ENCODE data around the gene ZBTB44. TPM values are rescaled to one million over a fixed set of nuclear protein-coding genes. Genes with fewer than 3 reads are reported as not detected.

The ZBTB44 gene
- total RNA-seq, 5 donors from 2014 or later (not counting 1 experiment from before 2014, with no cell fraction given): 48.4 to 68.1 (median 65.2) TPM

DNA sequence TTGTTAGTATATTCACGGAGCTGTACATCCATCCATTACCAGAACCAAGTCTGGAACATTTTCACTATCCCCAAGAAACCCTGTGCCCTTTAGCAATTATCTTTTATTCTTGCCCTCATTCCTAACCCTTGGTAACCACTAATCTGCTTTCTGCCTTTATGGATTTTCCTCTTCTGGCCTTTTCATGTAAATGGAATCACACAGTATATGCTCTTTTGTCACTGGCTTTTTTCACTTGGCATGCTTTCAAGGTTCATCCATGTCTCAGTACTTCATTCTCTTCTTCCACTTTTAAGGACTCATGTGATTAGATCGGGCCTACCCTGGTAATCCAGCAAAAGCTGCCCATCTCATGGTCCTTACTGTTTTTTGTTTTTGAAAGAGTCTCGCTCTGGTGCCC, 11.0 kb upstream of the ZBTB44 start:
- no peak for ATAC-seq (replicated peaks in 1 of 4)

DNA sequence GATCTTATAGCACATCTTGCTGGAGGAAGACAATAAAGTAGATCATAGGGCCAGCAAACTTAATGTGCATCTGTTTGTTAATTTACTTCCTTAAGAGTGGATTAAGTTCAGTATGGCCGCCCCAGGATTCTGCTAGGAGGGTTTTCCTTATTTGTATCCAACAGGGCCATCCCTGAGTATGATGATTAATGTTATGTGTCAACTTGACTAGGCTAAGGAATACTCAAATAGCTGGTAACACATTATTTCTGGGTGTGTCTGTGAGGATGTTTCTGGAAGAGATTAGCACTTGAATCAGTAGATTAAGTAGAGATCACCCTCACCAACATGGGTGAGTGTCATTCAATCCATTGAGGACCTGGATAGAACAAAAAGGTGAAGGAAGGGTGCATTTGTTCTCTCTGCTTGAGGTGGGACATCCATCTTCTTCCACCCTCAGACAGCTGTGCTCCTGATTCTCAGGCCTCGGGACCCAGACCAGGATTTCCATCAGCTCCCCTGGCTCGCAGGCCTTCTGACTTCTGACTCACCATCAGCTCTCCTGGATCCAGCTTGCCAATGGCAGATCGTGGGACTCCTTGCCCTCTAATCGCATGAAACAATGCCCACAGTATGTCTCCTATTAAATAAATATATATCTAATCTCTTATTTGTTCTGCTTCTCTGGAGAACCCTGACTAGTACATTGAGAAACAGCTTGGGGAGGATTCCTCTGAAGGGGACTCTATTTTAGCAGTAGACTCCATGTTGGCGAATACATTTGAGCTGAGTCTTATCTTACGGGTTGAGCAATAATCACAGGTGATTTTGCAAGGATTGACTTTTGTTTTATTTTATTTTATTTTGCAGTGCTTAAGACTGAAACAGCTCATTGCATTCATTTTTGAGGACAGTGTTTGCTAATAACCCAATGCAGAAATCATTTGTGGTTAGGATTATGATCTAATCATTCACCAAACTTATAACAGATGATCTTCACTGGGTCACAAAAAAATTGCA, 9.0 kb upstream of the ZBTB44 start:
- Mint-ChIP-seq H3K9me3 (peaks cover 0 to 16% (median 9%) of the 10 kb centered on the region in 3 donors), H3K27ac (no peak overlapping the region), H3K4me1 (no peaks in the 10 kb centered on the region)

More for the DNA sequence above, 11.0 kb upstream of the ZBTB44 start:
- Mint-ChIP-seq H3K4me3 (no peak overlapping the region), H3K27me3 (no peaks in the 10 kb centered on the region), H3K4me1 (no peaks in the 10 kb centered on the region), H3K9me3 (peaks cover 0 to 16% (median 9%) of the 10 kb centered on the region in 3 donors), H3K36me3 (peaks cover 24% of the 10 kb centered on the region), H3K27ac (no peak overlapping the region)
- H3K27ac ChIP-seq (ENCODE audit: low read length): no peak overlapping the region
- peaks cover 0 to 3% of the 10 kb centered on the region in 2 donors for H3K36me3 ChIP-seq (ENCODE audit: control insufficient read depth in 2 of 2, extremely low read depth in 1 of 2, insufficient read depth in 1 of 2, low read length in 1 of 2)
- H3K4me1 ChIP-seq (ENCODE audit: control insufficient read depth in 1 of 2, extremely low read depth in 1 of 2, insufficient read depth in 2 of 2, low read length in 2 of 2): no peaks in the 10 kb centered on the region
- CTCF ChIA-PET: no interaction called here
- H3K4me3 ChIP-seq (ENCODE audit: control insufficient read depth in 1 of 2, extremely low read depth in 1 of 2, low read length in 1 of 2): no peak overlapping the region
- POLR2A ChIA-PET: no interaction called here
- WGBS (ENCODE audit: insufficient coverage): no CpG with 5 or more reads among the region's 3 CpGs
- H3K9me3 ChIP-seq: peaks cover 2% of the 10 kb centered on the region
- H3K27me3 ChIP-seq (replicated peaks in 1 of 2; ENCODE audit: control insufficient read depth in 2 of 2, extremely low read depth in 1 of 2, insufficient read depth in 2 of 2, low read length in 1 of 2): no peaks in the 10 kb centered on the region
- DNase-seq: no peak

DNA sequence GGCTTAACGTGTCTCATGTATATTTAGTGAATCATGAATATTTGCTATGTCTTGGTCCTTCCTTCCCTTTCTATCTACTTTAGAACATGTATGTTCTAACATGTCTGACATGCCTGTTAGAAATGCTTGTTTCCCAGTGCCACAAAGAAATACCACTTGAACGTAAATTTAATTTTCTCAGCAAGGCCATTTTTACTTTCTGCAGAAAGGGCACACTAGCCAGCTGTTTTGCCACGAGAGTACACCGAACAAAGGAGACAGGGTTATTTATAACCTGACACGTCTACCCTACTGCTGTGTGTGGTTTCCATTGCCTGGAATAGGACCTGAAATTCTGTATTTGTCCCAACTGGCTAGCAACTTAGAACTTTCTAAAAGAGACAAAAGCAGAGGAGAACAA, 7.4 kb upstream of the ZBTB44 start:
- H3K27me3 Mint-ChIP-seq: no peaks in the 10 kb centered on the region
- H3K4me3 ChIP-seq (ENCODE audit: control insufficient read depth in 1 of 2, extremely low read depth in 1 of 2, low read length in 1 of 2): no peak overlapping the region
- CTCF ChIA-PET: no interaction called here
- H3K36me3 ChIP-seq (ENCODE audit: control insufficient read depth in 2 of 2, extremely low read depth in 1 of 2, insufficient read depth in 1 of 2, low read length in 1 of 2): no peaks in the 10 kb centered on the region
- H3K4me3 Mint-ChIP-seq: no peak overlapping the region
- DNase-seq (no peak), ATAC-seq (replicated peaks in 1 of 4) (no peak)
- peaks cover 0 to 16% (median 9%) of the 10 kb centered on the region in 3 donors for H3K9me3 Mint-ChIP-seq
- no peaks in the 10 kb centered on the region for H3K27me3 ChIP-seq (replicated peaks in 1 of 2; ENCODE audit: control insufficient read depth in 2 of 2, extremely low read depth in 1 of 2, insufficient read depth in 2 of 2, low read length in 1 of 2)
- 82% methylated on average over 3 of the region's 5 CpGs for WGBS (ENCODE audit: insufficient coverage)
- H3K4me1 Mint-ChIP-seq: no peaks in the 10 kb centered on the region
- no peaks in the 10 kb centered on the region for H3K4me1 ChIP-seq (ENCODE audit: control insufficient read depth in 1 of 2, extremely low read depth in 1 of 2, insufficient read depth in 2 of 2, low read length in 2 of 2)
- H3K9me3 ChIP-seq: peaks cover 2% of the 10 kb centered on the region
- no peak overlapping the region for H3K27ac Mint-ChIP-seq
- POLR2A ChIA-PET: no interaction called here
- peaks cover 8% of the 10 kb centered on the region for H3K36me3 Mint-ChIP-seq
- no peak overlapping the region for H3K27ac ChIP-seq (ENCODE audit: low read length)

More for the DNA sequence above, 9.0 kb upstream of the ZBTB44 start:
- DNase-seq (no peak), ATAC-seq (replicated peaks in 1 of 4) (no peak)
- 92% methylated on average over 4 of the region's 7 CpGs for WGBS (ENCODE audit: insufficient coverage)
- Histone ChIP-seq H3K36me3 (ENCODE audit: control insufficient read depth in 2 of 2, extremely low read depth in 1 of 2, insufficient read depth in 1 of 2, low read length in 1 of 2) (peaks cover 0 to 3% of the 10 kb centered on the region in 2 donors), H3K27ac (ENCODE audit: low read length) (no peak overlapping the region), H3K9me3 (peaks cover 2% of the 10 kb centered on the region), H3K4me3 (ENCODE audit: control insufficient read depth in 1 of 2, extremely low read depth in 1 of 2, low read length in 1 of 2) (no peak overlapping the region), H3K4me1 (ENCODE audit: control insufficient read depth in 1 of 2, extremely low read depth in 1 of 2, insufficient read depth in 2 of 2, low read length in 2 of 2) (no peaks in the 10 kb centered on the region), H3K27me3 (replicated peaks in 1 of 2; ENCODE audit: control insufficient read depth in 2 of 2, extremely low read depth in 1 of 2, insufficient read depth in 2 of 2, low read length in 1 of 2) (no peaks in the 10 kb centered on the region)
- Mint-ChIP-seq H3K36me3 (peaks cover 22% of the 10 kb centered on the region), H3K4me3 (no peak overlapping the region), H3K27me3 (no peaks in the 10 kb centered on the region)
- CTCF ChIA-PET: no interaction called here
- POLR2A ChIA-PET: no interaction called here

DNA sequence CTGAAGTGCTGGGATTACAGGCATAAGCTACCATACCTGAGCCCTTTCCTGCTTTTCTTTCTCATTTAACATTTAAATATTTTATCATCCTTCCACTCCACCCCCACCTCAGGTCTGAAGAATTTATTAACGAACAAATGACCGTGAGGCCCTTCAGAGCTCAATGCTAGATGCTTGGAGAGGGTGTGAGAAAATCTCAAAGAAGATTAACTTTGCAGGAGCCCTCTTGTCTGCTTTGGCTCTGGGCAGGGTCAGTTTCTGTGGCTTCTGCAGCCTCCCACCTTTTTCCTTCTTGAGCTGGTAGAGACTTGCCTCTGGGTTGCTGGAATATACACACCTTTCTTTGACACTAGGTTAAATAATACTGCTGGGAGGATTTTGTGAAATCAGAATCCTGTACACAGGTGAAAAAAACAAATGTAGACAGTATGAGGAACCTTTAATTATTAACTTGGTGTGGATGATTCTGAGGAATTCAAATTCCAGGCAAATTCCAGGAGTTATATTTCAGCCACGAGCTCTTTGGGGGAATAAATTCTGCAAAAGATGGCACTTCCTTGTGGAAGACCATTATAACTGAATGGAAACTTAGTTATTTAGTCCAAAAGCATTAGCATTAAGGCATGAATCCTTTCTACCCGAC, 3.4 kb upstream of the ZBTB44 start:
- H3K27ac ChIP-seq (ENCODE audit: low read length): no peak overlapping the region
- no peaks in the 10 kb centered on the region for H3K27me3 Mint-ChIP-seq
- CTCF ChIA-PET: no interaction called here
- peaks cover 0 to 14% (median 9%) of the 10 kb centered on the region in 3 donors for H3K9me3 Mint-ChIP-seq
- H3K36me3 ChIP-seq (ENCODE audit: control insufficient read depth in 2 of 2, extremely low read depth in 1 of 2, insufficient read depth in 1 of 2, low read length in 1 of 2): no peaks in the 10 kb centered on the region
- POLR2A ChIA-PET: interaction anchor here in 1 of 2 donors (0.6 kb wide), 1 partner anchor 25 kb away, joined by 6 read pairs; no protein-coding TSS in a partner anchor
- H3K4me1 Mint-ChIP-seq: peaks cover 17 to 21% (median 19%) of the 10 kb centered on the region in 3 donors
- no peak for ATAC-seq (replicated peaks in 1 of 4)
- no peak for DNase-seq
- H3K36me3 Mint-ChIP-seq: peaks cover 1% of the 10 kb centered on the region
- no peak overlapping the region for H3K4me3 Mint-ChIP-seq
- no peaks in the 10 kb centered on the region for H3K27me3 ChIP-seq (replicated peaks in 1 of 2; ENCODE audit: control insufficient read depth in 2 of 2, extremely low read depth in 1 of 2, insufficient read depth in 2 of 2, low read length in 1 of 2)
- no peak overlapping the region for H3K27ac Mint-ChIP-seq
- peaks cover 2% of the 10 kb centered on the region for H3K9me3 ChIP-seq
- H3K4me1 ChIP-seq (ENCODE audit: control insufficient read depth in 1 of 2, extremely low read depth in 1 of 2, insufficient read depth in 2 of 2, low read length in 2 of 2): peaks cover 10 to 11% of the 10 kb centered on the region in 2 experiments
- WGBS (ENCODE audit: insufficient coverage): no CpG with 5 or more reads among the region's 4 CpGs
- H3K4me3 ChIP-seq (ENCODE audit: control insufficient read depth in 1 of 2, extremely low read depth in 1 of 2, low read length in 1 of 2): no peak overlapping the region

DNA sequence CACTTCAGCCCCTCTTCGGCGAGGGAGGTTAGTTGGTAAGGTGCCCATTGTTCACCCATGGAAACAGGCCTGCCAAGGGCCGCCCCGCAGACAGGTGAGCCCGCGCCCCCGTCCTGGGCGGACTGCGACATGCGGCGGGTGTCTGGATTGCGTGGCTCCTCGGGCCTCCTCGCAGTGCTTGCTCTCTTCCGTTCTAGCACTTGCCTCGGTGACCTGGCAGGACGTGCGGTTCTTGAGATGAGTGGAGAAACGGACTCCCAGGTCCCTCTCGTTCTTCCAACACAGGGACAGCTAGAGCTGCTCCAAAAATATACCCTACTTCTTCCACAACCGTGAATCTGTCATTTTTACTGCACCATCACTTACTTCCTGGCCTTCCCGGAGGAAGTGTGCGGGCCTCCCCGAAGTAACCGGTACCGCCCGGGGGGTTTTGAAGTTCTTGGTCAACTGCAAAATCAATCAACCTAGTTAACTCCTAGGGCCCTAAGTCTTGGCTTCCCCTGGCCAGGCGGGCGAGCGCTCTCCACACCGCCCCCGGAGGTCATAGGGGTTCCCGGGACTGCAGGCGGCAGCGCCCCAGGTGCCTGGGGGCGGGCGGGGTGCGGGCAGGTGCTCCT, 745 bp upstream of the ZBTB44 start:
- ChIA-PET POLR2A (no interaction called here), CTCF (no interaction called here)
- Mint-ChIP-seq H3K36me3 (no peaks in the 10 kb centered on the region), H3K27me3 (no peaks in the 10 kb centered on the region), H3K4me3 (peak overlapping the region; percentile 81 to 89 (median 86)), H3K9me3 (no peaks in the 10 kb centered on the region), H3K27ac (peak overlapping the region; percentile 96 to 98), H3K4me1 (peaks cover 39 to 45% (median 41%) of the 10 kb centered on the region in 3 donors)
- DNase-seq (peak in 34 of 35 experiments; percentile 19 to 66 (median 40)), ATAC-seq (replicated peaks in 1 of 4) (peak; percentile 18 to 32 (median 22))
- Histone ChIP-seq H3K4me3 (ENCODE audit: control insufficient read depth in 1 of 2, extremely low read depth in 1 of 2, low read length in 1 of 2) (peak overlapping the region; percentile 58 to 74), H3K9me3 (no peaks in the 10 kb centered on the region), H3K27me3 (replicated peaks in 1 of 2; ENCODE audit: control insufficient read depth in 2 of 2, extremely low read depth in 1 of 2, insufficient read depth in 2 of 2, low read length in 1 of 2) (no peaks in the 10 kb centered on the region), H3K27ac (ENCODE audit: low read length) (peak overlapping the region; percentile 81), H3K36me3 (ENCODE audit: control insufficient read depth in 2 of 2, extremely low read depth in 1 of 2, insufficient read depth in 1 of 2, low read length in 1 of 2) (no peaks in the 10 kb centered on the region), H3K4me1 (ENCODE audit: control insufficient read depth in 1 of 2, extremely low read depth in 1 of 2, insufficient read depth in 2 of 2, low read length in 2 of 2) (peaks cover 16 to 22% of the 10 kb centered on the region in 2 experiments)
- WGBS (ENCODE audit: insufficient coverage): 18% methylated on average over 23 of the region's 38 CpGs

Data from T-cell (primary cell).